Ramos (cell line): ENCODE data around the gene CCDC77.

Experiments used
- in situ Hi-C: fragments of 300-500 bp; cut with MboI; formaldehyde crosslinking; loops from one replicate; pipeline ENCODE4 v1.14.3; 2022; ENCODE audit warnings: low sequenced_read_pairs; ENCODE audit not compliant: unreplicated experiment

The CCDC77 gene

GRCh38 chr12:450438-450837 lies 49.0 kb downstream of the CCDC77 start:
- in situ Hi-C loops, result no loop called here

DNA sequence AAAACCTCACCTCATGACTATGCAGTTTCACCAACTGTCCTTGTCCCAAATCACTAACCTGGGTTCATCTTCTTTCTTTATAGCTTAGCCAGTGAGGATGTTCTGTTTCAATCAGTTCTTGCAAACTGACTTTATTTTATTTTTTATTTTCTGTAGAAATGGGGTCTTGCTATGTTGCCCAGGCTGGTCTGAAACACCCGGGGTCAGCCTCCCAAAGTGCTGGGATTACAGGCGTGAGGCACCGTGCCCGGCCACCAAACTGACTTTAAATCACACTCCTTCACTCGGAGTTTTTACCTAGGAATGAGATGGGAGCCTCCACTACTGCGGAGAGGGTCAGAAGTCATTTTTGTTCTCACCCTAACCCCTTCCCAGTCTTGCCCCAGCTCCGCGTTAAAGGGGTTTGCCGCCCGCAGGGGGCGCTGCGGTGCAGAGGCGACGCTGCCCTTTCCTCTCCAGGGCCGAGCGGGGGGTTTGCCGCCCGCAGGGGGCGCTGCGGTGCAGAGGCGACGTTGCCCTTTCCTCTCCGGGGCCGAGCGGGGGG lies 51.3 kb downstream of the CCDC77 start:
- in situ Hi-C loops, result no loop called here

- in situ Hi-C loops, result no loop called here
These were observed 53.4 kb downstream of the CCDC77 start for GRCh38 chr12:454833-455232.

GRCh38 chr12:455821-456220 lies 54.4 kb downstream of the CCDC77 start:
- in situ Hi-C loops, result no loop called here

GRCh38 chr12:457676-458075 lies 56.2 kb downstream of the CCDC77 start:
- in situ Hi-C loops, result no loop called here

GRCh38 chr12:459050-459429 lies 57.6 kb downstream of the CCDC77 start:
- in situ Hi-C loops, result no loop called here

- in situ Hi-C loops, result no loop called here
These were observed 58.2 kb downstream of the CCDC77 start, which contains the start of gene B4GALNT3 for GRCh38 chr12:459430-460258. TSS of gene B4GALNT3 (plus strand) at chr12:459939. CDS start at chr12:460377, 438 bp downstream.

DNA sequence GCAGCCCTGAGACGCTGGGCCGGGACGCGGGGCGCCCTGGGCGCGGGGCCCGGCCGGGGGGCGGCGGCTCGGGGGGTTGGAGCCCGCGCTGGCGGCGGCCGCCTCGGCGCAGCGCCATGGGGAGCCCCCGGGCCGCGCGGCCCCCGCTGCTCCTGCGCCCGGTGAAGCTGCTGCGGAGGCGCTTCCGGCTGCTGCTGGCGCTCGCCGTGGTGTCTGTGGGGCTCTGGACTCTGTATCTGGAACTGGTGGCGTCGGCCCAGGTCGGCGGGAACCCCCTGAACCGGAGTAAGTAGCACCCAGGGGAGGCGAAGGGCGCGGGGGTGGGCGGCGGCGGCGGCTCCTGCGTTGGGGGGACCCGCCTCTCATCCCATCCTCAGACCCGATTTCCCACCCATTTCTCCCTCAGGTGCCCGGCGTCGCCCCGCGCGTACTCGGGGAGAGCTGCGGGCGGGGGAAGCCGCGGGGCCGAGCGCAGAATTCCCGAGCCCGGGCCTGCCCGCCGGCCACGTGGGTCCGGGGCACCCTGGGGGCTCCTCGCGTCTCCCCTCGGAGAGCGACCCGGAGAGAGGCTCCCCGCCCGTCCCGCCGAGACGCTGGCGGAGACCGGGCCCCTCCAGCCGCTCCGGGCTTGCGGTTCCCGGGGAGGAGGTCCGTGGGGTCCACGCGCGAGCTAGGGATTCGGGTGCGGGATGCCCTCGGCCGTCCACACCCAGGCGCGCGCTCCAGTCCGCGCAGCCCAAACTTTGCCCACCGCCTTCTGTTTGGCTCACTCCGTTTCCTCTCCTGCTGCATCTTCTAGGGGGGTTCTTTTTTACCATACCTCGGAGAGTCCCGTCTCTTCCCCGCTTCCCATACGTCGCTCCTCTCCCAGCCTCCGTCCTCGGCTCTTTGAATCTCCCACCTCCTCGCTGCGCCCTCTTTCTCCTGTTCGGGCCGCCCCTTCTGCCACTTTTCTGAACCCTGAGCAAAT lies 59.1 kb downstream of the CCDC77 start:
- in situ Hi-C loops, result no loop called here

- in situ Hi-C loops, result no loop called here
These were observed 60.0 kb downstream of the CCDC77 start for GRCh38 chr12:461425-461824.

DNA sequence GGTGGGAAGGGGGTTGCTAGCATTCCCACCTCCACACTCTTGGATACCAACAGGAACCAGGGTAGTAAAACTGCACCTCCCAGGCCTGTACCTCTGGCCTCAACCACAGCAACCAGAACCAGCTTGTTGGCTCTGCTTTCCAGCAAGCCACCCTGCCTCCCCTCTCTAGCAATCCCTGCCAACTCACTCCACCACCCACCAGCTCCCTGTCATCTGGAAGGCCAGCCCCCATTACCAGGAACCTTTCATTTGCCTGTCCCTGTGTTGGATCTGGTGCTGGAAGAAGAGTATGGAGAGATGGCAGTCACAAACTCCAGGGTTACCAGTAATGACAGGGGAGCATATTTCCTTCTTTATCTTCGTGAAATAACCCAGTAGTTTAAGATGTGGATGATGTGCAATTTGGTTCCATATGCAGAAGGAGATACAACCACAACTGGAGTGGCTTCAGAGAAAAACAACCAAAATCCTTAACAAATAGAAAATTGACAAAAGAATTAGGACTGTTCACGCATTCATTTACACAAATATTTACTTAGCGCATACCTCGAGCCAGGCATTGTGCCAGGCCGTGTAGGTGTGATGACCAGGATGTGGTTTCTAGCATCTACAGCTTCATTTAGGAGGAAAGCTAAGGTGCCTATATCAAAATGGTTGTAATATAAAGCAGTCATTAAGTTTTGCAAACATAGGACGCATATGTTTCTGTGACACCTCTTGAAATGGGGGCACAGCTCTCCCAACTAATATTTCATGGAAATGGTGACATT lies 61.7 kb downstream of the CCDC77 start:
- in situ Hi-C loops, result no loop called here

GRCh38 chr12:464484-465267 lies 63.2 kb downstream of the CCDC77 start:
- in situ Hi-C loops, result no loop called here

DNA sequence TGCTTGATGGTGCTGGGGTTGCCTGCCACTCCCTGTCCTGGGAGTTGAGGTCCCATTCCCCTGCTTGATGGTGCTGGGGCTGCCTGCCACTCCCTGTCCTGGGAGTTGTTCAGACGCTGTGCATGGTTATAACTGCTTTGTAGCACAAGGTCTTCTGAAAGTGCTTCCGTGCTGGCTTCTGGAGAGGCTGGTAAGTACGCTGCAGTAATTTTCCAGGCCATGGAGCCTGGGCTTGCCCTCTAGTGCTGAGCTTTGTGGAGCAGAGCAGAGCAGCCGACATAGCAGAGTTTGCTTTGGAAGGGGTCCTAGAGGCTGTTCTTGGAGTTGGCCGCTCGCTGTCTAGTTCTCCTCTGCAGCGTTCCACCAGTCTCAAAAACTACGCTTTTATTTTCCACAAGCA lies 64.6 kb downstream of the CCDC77 start:
- in situ Hi-C loops, result no loop called here

GRCh38 chr12:466762-467161 lies 65.3 kb downstream of the CCDC77 start:
- in situ Hi-C loops, result no loop called here

DNA sequence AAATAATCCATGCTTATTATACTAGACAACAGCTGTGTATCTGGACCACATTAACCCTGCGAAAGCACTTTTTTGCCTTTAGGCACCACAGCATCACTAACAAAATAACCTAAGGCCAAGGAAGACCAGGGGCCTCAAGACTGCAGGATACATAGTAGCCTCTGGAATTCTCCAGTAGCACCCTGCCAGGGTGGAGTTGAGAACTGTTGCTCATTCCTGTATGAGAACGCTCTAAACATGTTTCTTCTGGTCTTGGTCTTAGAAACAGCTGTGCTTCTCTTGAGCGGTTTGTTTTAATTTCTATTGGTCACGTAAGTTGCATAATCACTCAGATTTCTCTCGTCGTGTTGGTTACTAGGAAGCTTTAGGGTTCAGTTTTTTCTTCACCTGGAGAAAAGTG lies 66.1 kb downstream of the CCDC77 start:
- in situ Hi-C loops, result no loop called here

DNA sequence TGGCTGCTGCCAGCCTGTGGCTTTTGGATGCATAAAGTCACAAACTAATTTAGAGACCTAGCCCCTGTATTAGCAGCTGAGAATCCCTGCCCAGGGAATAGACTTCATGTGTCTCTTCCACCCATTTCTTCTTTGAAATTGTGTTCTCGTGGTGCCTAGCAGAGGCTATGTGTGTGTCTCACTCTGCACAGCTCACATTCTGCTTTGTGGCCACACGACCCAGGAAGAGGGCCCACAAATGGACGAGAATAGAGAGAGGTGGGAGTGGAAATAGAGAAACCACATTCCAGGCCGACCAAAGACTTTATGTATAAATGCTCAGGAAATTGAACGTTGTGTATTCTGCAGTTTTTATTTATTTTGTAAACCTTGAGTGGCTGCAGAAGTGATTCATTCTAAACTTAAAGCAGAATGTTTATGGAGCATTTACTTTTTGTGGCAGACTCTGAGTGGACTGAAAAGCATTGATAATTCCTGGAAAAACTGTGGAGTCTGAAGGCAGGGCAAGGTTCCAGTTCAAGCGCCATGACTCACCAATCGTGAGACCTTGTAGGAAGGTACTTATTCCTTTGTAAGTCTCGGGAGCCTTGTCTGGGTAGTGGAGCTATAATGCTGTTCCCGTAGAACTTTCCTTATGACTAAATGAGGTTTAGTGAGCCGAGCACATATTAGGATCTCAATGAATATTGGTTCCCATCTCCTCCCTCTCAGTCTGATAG lies 67.4 kb downstream of the CCDC77 start:
- in situ Hi-C loops, result no loop called here

DNA sequence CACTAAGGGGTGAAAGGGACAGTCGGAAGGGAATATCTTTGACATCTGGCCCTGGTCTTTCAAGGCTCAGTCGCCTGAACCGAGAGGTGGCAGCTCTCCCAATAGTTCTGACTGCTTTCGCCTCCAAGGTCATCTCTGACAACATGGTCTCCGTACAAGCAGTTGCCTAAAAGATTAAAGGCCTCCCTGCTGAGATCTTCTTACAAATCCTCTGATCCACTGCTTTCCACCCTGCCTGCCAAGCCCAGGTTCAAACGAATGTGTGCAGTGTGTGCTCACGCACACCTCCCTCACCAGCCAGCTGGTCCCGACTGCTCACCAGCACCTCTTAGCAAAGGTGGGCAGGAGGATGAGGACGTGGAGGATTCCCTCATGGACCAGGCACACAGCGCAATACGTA lies 68.7 kb downstream of the CCDC77 start:
- in situ Hi-C loops, result no loop called here

GRCh38 chr12:473198-473597 lies 71.8 kb downstream of the CCDC77 start:
- in situ Hi-C loops, result no loop called here

DNA sequence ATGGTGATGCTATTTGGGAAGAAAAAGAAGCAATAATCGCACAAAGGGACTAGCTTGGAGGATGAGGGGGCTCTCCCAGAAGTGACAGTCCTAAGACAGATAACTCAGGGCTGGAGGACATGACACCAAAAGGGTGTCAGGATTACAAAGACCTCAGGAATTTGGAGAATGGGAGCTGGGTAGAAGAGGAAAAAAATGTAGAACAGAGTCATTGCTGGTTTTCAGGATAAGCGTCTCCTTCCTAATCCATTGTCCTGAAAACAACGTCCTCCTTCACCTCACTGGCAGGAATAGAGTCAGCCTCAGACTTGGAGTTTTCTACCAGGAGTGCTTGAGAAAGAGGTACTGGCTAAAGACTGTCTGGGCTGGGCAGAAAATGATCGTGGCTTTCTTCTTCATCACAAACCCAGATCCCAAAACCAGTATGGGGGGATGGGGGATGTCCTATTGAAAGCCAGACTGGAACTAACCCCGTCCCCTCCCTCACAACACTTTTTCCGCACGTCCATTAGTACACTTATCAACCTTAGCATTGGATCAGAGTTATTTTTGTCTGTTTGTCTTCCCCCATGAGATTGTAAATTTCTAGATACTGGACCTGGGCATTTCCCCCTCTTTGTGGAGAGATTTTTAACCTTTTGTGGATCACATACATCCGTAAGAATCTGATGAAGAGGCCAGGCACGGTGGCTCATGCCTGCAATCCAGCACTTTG lies 72.6 kb downstream of the CCDC77 start:
- in situ Hi-C loops, result no loop called here
